ENCODE data around the gene TMEM232.

The TMEM232 gene

DNA sequence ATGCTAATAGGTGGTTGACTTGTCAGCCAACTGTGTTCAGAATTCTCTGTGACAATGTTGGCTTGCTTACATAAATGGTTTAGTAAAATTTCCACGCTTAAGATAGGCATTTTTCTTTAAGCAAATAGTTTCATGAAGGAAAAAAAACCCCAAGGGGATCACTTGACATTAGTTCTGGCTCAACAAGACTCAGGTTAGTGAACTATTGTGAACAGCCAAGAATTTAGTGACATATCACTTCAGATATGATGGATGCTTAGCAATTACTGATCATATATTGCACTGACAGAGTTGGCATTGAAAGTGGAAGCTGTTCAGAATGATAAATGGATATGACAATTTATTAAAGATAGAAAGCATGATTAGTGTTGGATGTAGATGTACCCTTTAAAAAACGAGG lies 218.5 kb downstream of the TMEM232 start:
- DNase-seq: no peak

DNA sequence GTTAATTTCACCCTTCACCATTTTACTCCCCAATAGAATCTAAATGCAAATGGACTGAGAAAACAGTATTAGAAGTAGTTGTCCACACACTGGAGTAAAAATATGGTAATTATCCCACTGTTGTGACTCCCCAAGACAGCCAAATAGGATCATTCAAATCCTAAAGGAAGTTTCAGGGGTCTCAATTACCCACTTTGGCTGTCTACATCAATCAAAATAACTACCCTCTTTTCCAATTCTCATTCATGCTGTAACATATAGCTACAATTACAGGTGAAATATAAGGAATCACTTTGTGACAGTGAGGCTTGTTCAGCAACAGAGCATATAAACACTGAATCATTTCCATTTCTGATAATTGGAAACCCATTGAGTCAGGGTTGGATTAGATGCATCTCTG lies 220.1 kb downstream of the TMEM232 start:
- DNase-seq: no peak

DNA sequence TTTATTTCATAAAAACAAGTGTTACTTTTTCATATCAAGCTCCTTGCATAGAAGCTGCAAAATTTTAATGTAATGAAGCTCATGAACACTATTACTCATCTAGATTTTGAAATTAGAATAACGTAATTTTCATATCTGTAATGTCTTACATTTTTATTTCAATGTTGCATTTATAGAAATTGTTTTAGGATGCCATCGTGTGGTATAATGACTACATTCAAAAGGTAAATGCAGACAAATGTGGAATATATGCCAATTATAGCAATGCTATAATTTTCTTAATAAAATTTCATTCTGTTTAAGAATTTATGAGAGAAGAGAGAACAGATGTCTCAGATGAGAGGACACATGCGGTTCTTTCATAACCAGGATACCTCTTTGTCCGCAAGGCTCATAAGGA lies 230.2 kb downstream of the TMEM232 start:
- DNase-seq: no peak

DNA sequence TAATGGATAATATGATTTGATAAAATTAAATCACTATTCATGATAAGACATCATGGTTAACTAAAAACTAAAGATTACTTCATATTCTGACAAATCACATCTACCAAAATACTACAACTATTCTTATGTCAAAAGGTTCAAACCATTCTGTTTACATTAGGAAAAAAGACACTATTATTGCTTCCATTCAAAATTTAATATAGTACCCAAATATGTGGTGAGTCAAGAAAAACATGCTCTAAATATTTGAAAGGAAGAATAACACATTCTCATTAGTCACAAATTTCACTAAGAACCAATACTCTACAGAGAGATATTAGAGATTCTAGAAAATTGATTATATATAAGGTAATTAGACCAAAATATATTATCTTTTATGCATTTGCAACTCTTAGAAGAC lies 234.0 kb downstream of the TMEM232 start:
- DNase-seq: no peak

DNA sequence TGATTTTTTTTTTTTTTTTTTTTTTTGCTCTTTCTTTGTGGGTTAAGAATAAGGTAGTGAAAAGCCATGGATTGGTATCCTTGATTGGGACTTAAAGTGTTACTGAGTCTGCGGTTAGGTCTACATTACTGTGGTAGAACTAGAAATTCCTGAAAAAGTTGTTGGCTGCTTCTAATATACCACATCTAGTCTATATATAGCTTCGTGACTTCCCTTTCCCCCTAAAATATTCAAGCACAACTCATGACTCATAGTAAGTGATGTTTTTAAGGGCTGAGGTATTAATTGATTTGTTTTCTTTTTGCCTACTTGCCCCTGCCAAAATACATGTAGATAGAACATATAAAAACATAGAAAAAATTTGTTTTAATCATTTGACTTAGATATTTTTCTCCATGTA lies 247.6 kb downstream of the TMEM232 start:
- no peak for DNase-seq

DNA sequence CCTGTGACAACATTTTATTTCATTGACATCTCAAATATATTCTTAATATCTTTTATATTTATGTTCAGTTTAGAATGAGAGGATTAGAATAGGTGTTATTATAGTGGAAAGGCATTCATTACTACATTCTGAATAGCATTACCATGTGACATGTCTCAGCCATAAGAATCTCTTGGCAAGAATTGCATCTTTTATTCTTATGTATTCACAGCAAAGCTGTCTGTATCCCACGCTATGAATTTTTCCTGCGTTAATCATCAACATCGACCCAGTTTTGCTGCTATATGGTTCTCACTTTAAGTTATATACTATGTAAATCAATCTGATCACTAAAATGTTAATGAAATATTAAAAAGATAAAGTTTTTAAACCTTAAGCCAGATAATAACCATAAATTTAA lies 248.6 kb downstream of the TMEM232 start:
- no peak for DNase-seq

DNA sequence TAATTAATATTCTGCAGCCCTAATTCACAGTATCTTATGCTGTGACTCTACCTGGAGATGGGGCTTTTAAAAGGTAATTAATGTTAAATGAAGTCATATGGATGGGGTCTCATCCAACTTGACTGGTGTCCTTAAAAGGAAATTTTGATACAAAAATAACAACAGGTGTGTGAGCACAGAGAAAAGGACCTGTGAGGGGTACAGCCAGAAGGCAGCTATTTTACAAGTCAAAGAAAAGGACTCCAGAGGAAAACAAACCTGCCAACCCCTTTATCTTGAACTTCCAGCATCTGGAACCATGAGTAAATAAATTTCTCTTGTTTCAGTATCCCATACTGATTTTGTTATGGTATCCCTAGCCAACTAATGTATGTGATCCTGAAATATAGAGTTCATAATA lies 250.3 kb downstream of the TMEM232 start:
- DNase-seq: no peak

DNA sequence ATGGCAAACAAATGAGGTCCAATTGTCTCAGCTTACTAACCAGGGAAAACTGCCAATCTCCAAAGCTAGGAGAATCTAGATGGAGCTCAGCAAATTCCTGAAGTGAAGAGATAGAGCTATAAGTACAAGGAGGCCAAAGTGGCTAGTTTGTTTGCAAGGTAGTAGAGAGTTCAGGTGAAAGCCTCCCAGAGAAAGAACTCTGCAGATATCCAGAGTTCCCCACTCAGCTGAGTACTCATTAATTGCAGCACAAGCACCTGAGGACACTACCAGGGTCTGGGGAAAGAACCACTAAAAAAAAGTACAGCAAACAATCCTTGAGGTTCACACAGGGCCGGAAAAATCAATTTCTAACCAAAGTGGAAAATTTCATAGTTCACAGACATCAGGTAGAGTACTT lies 250.9 kb downstream of the TMEM232 start:
- no peak for DNase-seq

DNA sequence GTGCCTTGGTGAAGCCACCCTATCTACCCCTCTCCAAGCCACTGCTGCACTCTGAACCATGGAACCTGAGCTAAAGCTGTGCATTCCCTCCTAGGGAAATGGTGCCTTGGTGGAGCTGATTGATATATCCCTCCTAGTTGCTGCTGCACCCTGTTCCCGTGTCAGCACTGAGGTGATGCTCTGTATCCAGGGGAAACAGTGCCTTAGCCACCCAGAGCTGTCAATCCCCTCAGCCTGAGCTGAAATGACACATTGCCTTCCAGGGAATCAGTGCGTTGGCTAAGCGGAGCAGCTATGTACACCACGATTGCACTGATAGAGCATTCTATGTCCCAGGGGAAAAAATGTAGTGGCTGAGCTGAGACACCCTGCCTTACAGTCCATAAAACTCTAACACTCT lies 257.0 kb downstream of the TMEM232 start:
- DNase-seq: no peak

DNA sequence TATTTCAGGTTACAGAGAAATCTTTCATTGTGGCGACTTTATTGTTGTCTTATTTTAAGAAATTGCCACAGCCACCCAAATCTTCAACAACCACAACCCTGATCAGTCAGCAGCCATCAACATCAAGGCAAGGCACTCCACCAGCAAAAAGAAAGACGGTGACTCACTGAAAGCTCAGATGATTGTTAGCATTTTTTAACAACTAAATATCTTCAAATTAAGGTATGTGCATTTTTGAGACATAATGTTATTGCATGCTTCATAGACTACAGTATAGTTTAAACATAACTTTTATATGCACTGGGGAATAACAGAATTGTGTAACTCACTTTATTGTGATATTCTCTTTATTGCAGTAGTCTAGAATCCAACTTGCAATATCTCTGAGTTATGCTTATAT lies 263.4 kb downstream of the TMEM232 start:
- DNase-seq: no peak

DNA sequence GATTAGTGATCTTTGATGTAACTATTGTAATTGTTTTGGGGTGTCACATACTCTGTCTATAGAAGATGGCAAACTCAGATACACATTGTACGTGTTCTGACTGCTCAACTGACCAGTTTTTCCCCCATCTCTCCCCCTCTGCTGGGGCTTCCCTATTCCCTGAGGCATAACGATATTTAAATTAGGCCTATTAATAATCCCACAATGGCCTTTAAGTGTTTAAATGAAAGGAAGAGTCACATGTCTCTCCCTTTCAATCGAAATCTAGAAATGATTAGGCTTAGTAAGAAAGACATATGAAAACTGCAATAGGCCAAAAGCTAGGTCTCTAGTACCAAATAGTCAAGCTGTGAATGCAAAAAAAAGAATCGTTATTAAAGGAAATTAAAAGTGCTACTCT lies 265.6 kb downstream of the TMEM232 start:
- DNase-seq: no peak

DNA sequence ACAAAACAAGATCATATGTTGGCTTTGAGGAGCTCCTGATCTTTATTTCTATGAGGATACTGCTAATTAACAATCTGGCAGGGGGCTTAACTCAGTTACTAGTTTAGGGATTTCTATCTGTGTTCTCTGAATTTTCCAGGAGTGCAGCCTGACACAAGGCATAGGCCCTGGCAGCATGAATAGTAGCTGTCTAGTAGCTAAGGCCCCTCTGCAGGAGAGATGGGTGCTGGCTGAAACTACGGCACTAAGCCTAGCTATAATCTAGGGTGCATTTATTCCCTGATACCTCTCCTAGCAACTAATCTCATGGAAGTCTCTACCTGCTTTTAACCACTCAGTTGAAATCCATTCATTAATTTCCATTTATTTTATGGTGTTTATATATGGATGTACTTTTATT lies 268.2 kb downstream of the TMEM232 start:
- no peak for DNase-seq

DNA sequence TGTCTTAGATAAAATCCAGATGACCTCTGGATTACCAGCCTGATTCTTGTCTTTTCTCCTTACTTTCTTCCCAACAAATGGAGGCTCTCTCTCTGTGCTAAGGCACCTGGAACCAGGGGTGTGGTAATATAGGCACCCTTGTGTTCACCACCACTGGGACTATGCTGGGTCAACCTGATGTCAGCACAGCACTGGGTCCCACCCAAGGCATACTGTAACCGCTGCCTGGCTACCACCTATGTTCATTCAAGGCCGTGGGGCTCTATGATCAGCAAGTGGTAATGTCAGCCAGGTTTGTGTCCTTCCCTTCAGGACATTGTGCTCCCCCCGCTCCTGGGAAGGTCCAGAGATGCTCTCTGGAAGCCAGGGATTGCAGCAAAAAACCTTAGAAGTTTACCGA lies 283.6 kb downstream of the TMEM232 start:
- DNase-seq: no peak

DNA sequence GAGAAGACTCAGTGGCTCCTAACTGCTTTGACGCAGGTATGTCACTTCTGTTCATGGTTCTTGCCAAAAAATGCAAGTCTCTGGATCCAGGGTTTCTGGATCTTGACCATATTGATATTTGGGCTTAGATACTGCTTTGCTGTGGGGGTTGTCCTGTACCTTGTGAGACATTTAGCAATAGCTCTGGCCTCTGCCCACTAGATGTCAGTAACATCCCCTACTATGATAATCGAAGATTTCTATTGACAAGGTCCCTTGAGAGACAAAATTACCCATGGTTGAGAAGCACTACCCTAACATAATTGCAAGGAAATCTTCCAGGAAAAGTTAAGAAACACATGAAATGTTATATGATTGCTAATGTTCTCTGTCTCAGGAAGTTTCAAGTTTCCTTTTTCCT lies 285.4 kb downstream of the TMEM232 start:
- no peak for DNase-seq

DNA sequence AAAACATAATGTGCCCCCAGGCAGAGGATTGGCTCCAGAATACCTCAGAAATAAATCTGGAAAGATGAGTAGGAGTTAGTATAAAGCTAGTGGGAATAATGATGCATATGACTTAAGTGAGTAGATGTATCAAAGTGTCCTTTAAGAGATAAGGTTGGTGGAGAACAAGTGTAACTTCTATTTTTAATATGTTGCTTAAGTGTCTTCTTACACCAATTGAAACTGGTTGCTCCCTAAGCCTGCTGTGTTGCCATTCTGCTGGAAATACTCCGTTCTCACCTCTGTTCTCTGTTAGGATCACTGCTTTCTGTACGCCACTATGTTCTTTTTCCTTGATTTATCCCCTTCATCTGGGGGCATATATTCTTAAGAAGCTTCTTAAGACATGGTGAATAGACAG lies 286.4 kb downstream of the TMEM232 start:
- DNase-seq: no peak

DNA sequence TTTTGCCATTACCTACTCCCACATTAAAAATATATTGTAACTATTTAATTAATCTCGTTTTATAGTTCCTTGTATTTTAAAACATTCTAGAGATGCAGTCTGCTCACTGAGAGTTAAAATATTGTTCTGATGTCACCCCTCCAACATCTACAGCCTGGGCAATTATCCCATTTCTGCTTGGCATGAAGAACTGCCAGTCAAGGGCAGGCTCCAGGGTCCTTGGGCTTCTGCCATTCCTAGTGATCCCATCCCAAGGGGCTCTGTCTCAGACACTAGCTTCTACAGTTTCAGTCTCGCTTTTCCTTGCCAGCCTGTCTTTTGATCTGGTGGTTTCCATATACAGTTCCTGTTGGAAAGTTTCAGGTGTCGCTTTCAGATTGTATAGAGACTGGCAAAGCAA lies 287.2 kb downstream of the TMEM232 start:
- DNase-seq: no peak

DNA sequence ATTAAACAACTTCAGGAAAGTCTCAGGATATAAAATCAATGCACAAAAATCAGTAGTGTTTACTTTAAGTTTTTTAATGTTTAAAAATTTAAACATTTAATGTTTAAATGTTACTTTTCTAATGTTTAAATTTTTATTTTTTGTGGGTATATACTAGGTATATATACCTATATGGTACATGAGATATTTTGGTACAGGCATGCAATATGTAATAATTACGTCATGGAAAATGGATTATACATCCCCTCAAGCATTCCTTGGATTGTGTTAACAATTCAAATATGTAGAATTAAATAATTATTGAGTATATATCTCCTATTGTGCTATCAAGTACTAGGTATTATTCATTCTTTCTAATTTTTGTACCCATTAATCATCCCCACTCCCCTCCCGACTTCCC lies 291.3 kb downstream of the TMEM232 start:
- no peak for DNase-seq

DNA sequence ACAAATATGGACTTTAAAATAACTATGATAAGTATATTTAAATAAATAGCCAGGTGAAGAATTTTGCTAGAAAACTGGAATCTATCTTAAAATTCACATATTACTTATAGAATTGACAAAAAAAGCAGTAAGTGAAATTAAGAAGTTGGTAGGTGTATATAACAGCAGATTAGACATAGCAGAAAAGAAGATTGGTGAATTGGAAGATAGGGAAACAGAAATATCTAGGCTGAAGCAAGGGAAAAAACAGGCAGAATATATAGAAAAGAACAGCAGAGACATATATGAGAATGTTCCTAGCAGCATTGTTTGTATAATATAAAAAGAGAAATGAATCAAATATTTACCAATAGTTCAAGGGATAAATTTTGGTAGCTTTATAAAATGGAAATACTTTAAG lies 294.9 kb downstream of the TMEM232 start:
- no peak for DNase-seq

DNA sequence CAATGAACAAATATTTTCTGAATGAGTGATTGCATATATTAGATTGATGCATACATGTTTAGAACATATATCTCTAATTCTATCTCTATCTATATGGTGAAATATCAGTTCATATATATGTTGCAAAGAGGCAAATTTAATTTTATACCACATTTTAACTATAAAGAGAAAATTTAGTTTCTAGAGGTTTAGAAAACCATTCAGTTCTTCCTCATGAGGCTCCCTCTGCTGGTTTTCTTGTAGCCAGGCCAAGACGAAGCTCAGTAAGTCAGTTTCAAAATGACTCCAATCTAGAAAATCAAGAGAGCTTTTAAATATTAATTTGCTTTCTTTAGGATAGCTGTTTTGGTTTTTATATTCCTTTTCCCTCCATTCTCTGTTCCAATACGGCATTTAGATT lies 312.1 kb downstream of the TMEM232 start:
- no peak for DNase-seq

DNA sequence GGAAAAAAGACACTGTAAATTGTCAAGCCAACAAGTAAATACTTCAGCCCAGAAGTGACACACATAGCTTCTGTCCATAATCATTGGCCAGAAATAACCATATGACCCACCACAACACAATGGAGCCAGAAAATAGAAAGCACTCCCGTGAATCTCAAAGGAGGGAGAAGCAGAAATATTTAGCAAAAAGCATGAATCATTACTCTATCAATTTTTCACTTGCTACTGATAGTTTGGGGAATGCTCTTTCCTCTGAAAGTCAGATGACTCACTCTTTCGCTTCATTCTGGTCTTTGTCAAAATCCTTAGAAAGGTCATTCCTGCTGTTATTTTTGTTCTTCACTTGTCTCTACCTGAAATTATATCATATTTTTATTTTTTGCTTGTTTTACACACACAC lies 312.6 kb downstream of the TMEM232 start:
- no peak for DNase-seq

DNA sequence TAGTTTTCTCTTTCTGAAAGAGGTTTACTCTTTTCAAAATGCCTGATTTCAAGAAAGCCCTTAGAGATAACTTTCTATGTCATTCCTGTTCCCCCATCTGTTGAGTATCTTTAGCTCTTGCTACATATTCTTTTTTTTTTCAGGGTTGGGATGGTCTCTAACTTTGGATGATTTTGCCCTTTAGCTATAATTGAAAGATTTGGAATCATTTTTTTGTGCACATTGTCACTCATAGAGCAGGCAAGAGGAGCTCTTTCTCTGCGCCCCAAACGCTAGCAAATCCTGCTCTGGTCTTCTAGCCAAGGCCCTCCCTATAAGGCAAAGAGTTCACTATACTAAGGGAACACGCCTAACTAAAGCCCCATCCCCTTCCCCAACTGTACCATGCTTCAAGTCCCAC lies 316.9 kb downstream of the TMEM232 start:
- no peak for DNase-seq

DNA sequence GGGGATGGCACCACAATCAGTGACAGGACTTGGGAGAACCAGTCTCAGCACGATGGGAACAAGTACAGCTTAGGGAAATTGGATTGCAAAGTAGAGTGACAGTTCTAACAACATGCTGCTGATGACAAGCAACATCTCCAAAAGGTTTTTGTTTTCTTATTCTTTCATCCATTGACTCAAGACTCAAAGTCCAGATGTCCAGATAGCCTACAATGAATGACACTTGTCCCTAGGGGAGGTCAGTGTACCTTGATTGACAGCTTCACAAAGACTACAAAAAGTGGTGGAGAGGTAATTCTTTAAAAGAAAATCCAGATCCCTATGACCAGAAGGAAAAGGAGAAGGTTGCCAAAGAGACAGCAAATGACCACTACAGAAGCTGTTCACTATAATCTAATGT lies 323.9 kb downstream of the TMEM232 start:
- DNase-seq: no peak

DNA sequence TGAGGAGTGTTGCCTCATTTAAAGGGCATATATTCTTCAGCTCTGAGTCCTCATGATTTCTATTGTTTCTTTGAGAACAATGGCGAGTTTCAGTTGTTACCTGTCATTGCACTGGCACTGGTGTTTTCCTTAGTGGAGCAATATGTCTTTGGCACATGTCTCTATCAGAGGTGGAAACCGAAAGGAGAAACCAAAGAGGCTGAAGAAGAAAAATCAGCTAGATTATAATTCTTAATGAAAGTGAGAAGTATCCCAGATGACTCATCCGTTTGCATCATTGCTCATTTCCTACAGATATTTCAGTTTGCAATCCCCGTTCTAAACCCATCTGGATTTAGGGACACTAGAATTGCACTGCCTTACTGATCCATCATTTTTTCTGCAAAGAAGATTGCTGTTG lies 324.6 kb downstream of the TMEM232 start:
- DNase-seq: no peak

DNA sequence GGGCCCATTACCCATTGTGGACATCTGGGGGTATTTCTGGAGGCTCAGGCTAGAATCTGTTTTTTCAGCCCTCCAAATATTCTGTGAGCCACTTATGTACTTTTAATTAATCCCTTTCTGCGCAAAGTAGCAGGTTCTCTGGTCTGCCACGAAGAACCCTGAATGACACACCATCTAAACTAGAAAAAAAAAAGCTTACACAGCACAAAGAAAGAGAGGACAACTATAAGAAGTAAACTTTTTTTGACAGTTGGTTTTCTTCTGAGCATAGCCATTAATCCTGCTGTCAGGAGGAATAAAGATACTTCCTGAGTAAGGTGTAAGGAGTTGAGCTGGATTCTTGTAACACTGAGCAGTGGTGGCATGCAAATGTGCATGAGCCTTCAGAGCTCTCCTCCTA lies 327.5 kb downstream of the TMEM232 start:
- no peak for DNase-seq

DNA sequence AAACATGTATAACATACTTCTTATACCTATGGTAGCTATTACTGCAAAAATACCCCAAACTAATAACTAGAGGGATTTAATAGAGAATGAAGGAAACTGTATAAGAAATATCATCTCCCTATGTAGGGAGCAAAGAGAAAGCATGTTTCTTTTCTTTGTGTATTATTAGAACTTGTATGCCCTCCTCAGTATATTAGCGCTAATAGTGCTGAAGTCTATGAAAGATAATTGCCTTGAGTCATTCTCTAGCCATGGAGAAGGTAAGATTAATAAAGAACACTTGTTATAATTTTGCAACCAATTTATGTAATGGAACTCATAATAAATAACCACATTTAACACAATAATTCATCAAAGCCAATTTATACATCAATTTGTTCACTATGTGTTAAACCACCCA lies 329.2 kb downstream of the TMEM232 start:
- DNase-seq: no peak

DNA sequence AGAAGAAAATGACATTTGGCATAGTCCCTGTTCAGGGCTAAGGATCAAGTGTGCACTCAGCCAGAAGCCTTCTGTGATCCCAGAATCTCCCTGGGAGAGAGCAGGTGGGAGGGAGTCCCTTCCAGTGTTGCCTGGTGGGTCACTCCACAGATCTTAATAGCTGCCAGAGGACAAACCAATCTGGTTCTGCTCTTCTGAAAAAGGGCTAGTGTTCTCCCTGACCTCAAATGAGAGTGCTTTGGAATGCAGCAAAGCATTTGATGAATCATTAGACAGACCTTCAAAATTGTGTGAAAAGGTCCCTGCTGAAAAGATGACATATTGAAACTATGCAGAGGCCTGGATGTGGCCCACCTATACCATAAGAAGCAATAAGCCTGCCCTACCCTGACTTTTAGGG lies 339.7 kb downstream of the TMEM232 start:
- DNase-seq: no peak

DNA sequence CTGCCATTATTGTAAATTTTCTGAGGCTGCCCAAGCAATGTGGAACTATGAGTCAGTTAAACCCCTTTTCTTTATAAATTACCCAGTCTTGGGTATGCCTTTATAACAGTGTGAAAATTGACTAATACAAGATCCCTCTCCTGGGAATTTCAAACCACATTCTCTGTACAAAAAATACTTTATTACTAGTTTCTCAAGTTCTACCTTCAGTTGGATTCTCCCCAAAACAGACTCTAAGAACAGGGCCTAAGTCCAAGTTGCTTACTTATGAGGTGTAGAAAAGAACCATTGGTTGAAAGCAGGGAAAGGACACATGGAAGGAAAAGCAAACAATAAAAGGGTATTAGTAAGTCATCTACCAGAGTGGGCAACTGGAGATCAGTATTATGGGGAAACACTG lies 343.2 kb downstream of the TMEM232 start:
- no peak for DNase-seq
